ENCODE measurements around the gene COMT. TPM values are rescaled to one million over a fixed set of nuclear protein-coding genes. Genes with fewer than 3 reads are reported as not detected.

Gene COMT
- total RNA-seq, 4 donors from 2014 or later = 88.9 to 175 (median 108) TPM

DNA sequence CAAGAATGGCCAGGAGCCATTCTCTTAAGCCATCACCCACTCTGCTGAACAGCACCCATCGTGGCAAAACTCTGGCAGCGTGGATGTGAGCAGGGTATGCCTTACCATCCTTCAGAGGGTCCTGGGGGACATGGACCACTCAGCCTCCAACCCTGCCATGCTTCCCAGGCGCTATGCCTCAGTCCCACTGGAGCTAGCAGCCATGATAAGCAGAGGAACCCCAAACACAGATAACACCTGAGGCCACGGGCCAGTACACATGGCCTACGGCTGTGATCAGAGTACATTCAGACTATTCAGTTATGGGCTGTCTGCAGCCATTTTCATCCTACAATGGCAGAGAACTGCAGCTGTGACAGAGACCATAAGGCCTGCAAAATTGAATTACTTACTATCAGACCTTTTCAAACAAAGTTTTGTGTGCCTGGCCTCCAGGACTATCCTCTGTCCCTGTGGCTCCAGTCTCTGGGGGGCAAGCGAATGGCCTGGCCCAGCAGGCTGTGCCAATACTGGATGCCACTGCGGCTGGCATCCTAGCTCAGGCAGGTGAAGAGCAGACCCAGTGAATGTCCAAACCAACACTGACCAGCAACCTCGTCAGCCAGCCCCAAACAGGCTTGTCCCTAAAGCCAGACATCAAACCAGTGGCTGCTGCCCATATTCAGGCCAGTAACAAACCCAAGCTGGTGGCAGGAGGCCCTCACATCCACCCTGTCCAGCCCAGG lies 68.2 kb downstream of the COMT start:
- no peak overlapping the region for H3K27ac ChIP-seq
- no peaks in the 10 kb centered on the region for H3K27me3 ChIP-seq
- intact Hi-C loops (cut with DNase I; ENCODE audit: low total_unique reads) = loop anchor here (5.0 kb wide), 1 partner anchor 37 kb away; no protein-coding TSS in a partner anchor
- no peaks in the 10 kb centered on the region for H3K4me1 ChIP-seq
- H3K36me3 ChIP-seq = no peaks in the 10 kb centered on the region
- TF ChIP-seq, protein P1, sequence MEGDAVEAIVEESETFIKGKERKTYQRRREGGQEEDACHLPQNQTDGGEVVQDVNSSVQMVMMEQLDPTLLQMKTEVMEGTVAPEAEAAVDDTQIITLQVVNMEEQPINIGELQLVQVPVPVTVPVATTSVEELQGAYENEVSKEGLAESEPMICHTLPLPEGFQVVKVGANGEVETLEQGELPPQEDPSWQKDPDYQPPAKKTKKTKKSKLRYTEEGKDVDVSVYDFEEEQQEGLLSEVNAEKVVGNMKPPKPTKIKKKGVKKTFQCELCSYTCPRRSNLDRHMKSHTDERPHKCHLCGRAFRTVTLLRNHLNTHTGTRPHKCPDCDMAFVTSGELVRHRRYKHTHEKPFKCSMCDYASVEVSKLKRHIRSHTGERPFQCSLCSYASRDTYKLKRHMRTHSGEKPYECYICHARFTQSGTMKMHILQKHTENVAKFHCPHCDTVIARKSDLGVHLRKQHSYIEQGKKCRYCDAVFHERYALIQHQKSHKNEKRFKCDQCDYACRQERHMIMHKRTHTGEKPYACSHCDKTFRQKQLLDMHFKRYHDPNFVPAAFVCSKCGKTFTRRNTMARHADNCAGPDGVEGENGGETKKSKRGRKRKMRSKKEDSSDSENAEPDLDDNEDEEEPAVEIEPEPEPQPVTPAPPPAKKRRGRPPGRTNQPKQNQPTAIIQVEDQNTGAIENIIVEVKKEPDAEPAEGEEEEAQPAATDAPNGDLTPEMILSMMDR (IDR thresholded peaks at IDR 0.05) = no peak
- no peak for TF ChIP-seq POLR2A (IDR thresholded peaks at IDR 0.05)
- no peak for DNase-seq
- no peak overlapping the region for H3K4me3 ChIP-seq
- H3K9me3 ChIP-seq = no peaks in the 10 kb centered on the region

DNA sequence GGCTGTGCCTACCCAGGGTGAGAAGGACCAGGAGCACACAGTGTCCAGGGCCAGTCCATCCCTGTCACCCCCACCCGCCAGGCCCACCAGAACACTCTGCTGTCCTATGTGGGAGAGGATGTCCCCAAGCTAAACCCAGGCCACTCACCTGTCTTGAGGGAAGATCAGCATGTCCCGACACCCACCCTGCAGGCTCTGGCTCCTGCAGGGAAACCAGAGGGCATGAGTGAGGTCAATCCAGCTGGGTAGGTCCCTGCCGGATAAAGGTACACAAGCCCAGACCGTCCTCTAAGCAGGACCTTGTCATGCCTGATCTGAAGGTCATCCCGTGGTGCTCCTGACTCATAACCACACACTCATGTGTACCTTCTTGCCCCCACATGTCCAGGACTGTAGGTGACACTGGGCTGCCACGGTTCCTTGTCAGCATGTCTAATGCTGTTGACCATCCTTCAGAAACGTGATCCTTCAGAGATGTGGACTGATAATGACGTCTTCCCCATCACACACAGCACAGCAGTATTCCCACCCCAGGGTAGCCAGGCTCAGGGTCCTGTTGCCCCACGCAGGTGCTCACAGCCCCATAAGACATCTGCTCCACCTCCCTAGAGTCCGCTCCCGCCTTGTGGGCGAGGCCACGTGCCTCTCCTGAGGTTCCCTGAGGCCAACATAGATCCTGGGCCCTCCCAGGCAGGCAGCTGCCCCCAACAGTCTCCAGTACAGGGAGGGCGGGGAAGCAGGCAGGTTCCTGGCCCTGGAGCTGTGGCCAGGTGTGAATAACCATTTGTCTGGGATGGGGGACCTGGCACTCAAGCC lies 68.9 kb downstream of the COMT start:
- DNase-seq = no peak
- no peaks in the 10 kb centered on the region for H3K4me1 ChIP-seq

DNA sequence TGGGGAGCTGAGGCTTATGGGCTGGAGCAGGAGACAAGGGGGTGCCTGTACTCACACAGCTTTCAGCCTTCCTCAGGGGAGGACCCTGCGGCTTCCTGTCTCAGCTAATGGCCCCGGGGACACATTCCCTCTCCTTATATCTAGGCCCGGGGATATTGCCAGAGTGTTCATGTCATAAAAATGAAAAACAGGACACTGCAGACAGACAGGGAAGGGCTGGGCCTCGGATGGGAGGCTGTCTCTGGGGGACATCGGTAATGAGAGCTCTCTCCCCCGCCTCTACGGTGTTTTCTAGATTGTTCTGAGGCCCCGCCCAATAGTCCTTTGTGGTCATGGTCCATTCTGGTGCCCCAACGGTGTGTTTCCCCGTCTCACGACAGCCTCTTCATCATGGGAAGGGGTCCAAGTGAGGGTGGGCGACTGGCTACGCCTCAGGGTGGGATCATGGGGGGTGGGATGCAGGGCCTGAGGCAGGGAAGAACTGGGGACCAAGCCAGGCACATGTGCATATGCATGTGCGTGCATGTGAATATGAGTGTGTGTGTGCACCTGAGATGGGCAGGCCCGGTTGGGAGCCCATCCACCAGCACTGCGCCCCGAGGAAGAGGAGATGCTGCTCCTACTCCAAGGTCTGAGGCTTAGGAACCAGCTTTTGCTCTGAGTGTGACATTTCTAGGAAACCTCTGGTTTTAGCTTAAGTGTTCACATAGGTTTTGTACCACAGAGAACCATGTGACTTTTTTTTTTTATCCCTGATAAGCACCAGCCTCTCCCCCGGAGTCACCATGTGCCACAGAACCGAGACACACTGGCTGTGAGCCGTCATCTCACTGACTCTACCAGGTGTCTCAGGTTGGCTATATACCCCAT lies 69.8 kb downstream of the COMT start:
- H3K4me1 ChIP-seq = no peaks in the 10 kb centered on the region
- no peaks in the 10 kb centered on the region for H3K9me3 ChIP-seq
- intact Hi-C loops (cut with DNase I; ENCODE audit: low total_unique reads) = loop anchor here (5.0 kb wide), 1 partner anchor 39 kb away; no protein-coding TSS in a partner anchor
- H3K36me3 ChIP-seq = no peaks in the 10 kb centered on the region
- no peak for TF ChIP-seq POLR2A (IDR thresholded peaks at IDR 0.05)
- H3K4me3 ChIP-seq = no peak overlapping the region
- H3K27ac ChIP-seq = no peak overlapping the region
- H3K27me3 ChIP-seq = no peaks in the 10 kb centered on the region
- no peak for DNase-seq

More for the DNA sequence above, 68.9 kb downstream of the COMT start:
- H3K9me3 ChIP-seq = no peaks in the 10 kb centered on the region
- TF ChIP-seq, protein P1 (IDR thresholded peaks at IDR 0.05) = no peak
- no peak for TF ChIP-seq POLR2A (IDR thresholded peaks at IDR 0.05)
- intact Hi-C loops (cut with DNase I; ENCODE audit: low total_unique reads) = loop anchor here (5.0 kb wide), 1 partner anchor 38 kb away; no protein-coding TSS in a partner anchor
- H3K27ac ChIP-seq = no peak overlapping the region
- no peak overlapping the region for H3K4me3 ChIP-seq
- no peaks in the 10 kb centered on the region for H3K27me3 ChIP-seq
- H3K36me3 ChIP-seq = no peaks in the 10 kb centered on the region

DNA sequence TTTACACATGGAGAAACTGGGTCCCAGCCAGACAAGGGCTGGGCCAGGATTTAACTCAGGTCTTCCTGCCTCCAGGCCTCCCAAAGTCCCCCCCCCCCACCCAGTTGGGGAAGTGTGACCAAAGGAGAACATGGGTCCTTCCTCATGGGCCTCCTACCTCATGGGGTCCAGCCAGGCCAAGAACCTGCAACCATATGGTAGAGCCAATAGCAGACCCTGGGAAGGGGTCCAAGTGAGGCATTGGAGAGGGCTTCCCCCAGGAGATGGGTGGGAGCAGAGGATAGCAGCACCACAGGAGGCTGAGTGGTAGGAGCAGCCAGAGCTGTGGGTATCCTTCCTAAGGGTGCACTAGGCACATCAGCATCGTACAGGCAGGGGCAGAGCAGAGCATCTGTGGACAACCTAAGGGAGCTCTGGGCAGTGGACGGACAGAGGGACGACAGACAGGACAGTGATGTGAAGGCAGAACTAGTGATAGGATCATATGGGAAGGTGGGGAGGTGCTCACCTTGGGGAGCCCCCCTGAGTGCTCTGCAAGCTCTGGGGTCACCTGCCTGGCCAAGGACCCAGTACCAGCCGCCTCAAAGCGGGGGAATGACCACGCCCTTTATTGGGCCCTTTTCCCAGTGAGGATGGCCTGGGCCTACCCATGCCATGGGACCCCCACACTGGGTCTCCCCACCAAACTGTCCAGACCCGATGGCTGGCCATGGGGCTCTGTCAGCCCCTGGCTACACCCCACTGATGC lies 70.6 kb downstream of the COMT start:
- no peak overlapping the region for H3K27ac ChIP-seq
- intact Hi-C loops (cut with DNase I; ENCODE audit: low total_unique reads) = loop anchor here (5.0 kb wide), 1 partner anchor 40 kb away; no protein-coding TSS in a partner anchor

More for the DNA sequence above, 70.6 kb downstream of the COMT start:
- Histone ChIP-seq H3K36me3 (no peaks in the 10 kb centered on the region), H3K4me3 (no peak overlapping the region), H3K4me1 (peaks cover 0 to 2% of the 10 kb centered on the region in 2 donors), H3K27me3 (no peaks in the 10 kb centered on the region), H3K9me3 (no peaks in the 10 kb centered on the region)
- DNase-seq = no peak
- TF ChIP-seq, protein P1 (IDR thresholded peaks at IDR 0.05) = no peak
- no peak for TF ChIP-seq POLR2A (IDR thresholded peaks at IDR 0.05)
